Hindlimb muscle (tissue), 1 donor: ENCODE results near the gene GTF2H1. TPM values are rescaled to one million over a fixed set of nuclear protein-coding genes. Genes with fewer than 3 reads are reported as not detected.

Source experiments
- DNase-seq: peaks from one replicate; pipeline ENCODE4 v3.0.0-alpha.2; 2013
- polyA plus RNA-seq: library from polyadenylated mRNA; unstranded; fragments of 120-200 nt; gene quantifications from one replicate; pipeline ENCODE4 v1.2.1, GENCODE V29; 2013; ENCODE audit not compliant: insufficient read length

Gene GTF2H1
- 33.2 TPM for polyA plus RNA-seq

DNA sequence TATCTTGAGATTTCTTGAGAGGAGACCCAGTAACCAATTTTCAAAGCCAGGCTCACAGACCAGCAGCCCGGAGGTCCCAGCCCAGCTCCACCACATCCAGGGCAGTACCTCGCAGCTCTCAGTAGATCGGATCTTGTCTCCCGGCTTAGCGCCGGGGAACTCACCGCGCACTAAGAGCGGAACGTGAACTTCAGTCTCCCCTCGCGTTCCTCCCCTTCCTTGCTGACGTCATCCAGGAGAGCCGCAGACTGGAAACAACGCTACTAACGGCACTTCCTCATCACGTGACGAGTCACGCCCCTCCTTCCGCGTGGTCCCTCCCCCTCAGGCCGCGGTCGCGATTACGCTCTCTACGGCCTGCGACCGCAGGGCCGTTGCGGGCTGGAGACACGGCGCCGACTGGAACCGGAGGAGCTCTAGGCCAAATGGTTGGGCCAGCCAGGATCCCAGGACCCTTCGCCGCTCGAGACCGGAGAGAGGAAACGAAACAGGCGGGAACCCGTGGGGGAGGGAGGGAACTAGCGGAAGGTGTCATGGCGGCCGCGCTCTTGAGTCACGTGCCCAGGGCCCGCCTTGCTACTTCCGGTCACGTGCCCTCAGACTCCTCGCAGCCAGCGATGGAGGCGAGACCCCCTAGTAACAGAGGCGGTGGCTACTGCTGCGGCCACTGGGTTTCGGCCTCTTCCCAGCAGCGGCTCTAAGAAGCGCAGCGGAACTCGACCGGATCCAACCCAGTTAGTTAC, at the start of gene GTF2H1, which contains the start of gene HPS5:
Gene GTF2H1 (plus strand): TSS at position 599 of the 743 bp plus-strand sequence. CDS start 10,508 bp downstream, outside the sequence.
Gene HPS5 (minus strand): TSS at position 172 of the 743 bp plus-strand sequence. CDS start 4,282 bp downstream, outside the sequence.
- peak; percentile 98 for DNase-seq

DNA sequence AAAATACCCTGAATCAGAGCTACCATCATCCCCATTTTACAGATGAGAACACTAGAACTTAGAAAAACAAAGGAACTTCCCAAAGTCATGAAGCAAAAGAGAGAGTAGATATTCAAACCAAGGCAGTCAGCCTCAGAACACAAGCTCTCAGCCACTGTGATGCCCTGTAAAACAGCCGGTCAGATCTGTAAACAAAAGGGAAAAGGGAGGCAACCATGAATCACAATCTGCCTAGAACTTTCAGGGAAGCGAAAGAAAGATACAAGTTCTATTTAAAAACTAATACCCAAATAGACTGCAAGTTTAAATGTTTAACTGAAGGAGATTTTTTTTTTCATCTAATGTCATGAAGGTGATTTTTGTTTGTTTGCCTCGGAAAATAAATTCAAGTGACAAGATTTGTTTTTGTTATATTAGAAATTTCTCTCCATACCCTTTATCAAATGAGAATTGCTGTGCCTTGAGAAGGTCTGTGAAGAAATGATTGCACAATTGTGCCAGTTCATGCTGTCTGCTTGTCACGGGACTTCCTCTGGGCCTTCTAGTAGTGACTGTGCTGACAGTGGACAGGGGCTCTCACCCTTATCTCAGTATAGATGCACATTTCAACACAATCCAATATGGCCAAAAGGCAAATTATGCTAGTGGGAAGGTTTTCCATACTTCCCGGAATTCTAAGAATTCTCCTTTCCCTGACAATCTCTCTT, 44.6 kb upstream of the GTF2H1 start:
- DNase-seq = peak; percentile 6

DNA sequence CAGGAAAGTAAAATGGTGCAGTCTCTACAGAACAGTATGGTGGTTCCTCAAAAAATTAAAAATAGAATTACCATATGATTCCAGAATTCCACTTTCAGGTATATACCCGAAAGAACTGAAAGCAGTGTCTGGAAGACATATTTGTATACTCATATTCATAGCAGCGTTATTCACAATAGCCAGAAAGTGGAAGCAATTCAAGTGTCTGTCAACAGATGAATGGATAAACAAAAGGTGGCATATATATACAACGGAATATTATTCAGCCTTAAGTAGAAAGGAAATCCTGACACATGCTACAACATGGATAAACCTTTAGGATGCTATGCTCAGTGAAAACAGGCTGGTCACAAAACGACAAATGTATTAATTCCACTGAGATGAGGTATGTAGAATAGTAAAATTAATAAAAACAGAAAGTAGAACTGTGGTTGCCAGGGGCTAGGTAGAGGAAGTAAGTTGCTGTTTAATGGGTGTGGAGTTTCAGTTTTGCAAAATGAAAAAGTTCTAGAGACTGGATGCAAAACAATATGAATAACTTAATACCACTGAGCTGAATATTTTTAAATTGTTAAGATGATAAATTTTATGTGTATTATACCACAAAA, 41.8 kb upstream of the GTF2H1 start:
- DNase-seq = no peak

DNA sequence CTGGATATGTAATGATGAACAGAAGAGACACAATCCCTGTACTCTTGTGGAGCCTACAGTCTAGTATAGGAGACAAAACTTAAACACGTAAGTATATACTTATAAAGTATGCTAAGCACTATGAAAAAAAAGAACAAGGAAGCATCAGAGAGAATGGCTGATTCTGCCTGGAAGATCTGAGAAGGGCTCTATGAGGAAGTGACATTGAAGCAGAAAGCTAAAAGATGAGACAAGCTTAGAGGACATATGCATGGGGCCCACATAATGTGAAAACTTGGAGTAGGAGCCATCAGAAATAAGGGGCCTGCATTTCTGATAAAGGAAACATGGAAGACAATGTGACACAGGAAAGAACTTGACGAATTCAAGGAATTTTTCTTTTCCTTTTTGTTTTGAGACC, 39.7 kb upstream of the GTF2H1 start:
- no peak for DNase-seq

DNA sequence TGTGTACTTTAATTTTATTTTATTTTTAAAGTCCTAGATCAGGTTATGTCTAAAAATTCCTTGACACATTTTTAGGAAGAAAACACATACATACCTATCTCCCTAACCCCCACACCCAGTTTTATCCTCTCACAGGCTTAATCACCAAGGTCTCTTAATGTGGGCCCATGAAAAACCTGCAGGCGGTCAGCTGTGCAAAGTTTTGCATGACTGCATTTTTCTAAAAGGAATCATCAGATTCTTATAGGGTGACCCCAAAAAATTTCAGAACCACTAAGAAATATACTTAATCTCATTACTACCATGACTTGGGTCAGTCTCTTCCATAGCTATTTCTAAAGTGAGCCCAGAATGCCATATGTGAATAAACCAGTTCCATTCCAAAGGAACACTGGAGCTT, 36.5 kb upstream of the GTF2H1 start:
- no peak for DNase-seq

GRCh38 chr11:18288911-18289310, 33.5 kb upstream of the GTF2H1 start:
- DNase-seq = no peak

- no peak for DNase-seq
Measured at GRCh38 chr11:18294862-18295261, 27.5 kb upstream of the GTF2H1 start.

- no peak for DNase-seq
Measured at GRCh38 chr11:18295316-18295715, 27.1 kb upstream of the GTF2H1 start.

- no peak for DNase-seq
Measured at GRCh38 chr11:18299721-18300120, 22.6 kb upstream of the GTF2H1 start.

- no peak for DNase-seq
Measured at GRCh38 chr11:18304745-18305144, 17.6 kb upstream of the GTF2H1 start.

DNA sequence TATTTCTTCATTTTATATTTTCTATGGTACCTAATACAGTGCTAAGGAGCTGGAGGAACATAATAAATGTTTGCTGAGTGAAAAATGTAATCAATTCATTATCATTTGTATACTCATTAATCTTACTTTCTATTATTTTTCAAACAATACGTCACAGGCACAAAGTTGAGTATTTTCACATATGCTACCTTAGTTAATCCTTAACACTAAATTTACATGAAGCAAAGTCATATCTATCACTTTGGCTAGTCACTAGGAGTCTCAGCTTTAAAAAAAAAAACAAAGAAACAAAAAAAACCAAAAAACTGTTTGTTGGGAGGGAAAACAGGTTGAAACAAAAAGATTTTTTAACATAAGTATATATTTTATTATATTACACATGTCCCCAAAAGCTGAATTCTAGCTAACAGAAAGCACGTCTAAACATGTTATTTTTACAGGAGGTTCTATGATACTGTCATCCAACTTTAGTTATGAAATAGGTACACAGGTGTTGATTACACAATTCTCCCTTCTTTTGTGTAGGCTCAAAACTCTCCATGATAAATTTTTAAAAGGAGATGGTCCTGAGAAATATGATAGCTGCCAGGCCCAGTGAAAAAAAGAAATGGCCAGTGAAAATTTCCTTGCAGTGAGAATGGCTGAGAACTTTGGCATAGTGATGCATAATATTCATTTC, 14.8 kb upstream of the GTF2H1 start:
- DNase-seq = no peak

DNA sequence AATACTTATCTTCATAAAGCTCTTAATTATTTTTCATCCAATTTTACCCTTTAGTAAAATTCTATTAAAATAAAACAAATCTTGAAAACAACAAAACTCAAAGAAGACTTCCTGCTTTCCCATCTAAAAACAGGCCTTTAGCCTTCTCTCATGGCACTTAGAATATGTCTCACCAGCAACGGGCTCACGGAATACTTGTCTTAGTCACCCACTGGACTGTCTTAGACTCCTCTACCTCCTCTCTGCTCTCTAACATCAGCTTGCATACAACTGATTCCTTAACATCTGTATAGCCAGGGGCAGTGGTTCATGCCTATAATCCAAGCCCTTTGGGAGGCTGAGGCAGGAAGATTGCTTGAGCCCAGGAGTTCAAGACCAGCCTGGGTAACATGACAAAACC, 14.1 kb upstream of the GTF2H1 start:
- no peak for DNase-seq

GRCh38 chr11:18309691-18310090, 12.7 kb upstream of the GTF2H1 start:
- DNase-seq = no peak

GRCh38 chr11:18310800-18311340, 11.5 kb upstream of the GTF2H1 start:
- no peak for DNase-seq

DNA sequence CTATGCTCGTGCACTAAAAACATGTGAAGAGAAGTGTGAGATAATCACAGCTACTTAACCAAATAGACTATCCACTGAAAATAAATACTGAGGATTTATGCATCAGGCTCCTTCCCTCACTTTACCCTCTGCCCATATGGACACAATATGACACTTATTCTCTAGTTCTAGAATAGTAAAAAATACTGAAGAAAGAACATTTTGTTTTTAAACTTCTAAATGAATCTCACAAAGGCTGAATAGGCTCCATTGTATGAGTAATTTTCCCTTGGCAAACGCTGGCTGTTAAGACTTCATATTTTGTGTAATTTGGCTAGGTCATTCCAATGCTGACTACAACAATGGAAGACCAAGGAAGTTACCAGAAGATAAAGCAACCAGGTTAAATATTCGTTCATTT, 10.4 kb upstream of the GTF2H1 start:
- DNase-seq = no peak

DNA sequence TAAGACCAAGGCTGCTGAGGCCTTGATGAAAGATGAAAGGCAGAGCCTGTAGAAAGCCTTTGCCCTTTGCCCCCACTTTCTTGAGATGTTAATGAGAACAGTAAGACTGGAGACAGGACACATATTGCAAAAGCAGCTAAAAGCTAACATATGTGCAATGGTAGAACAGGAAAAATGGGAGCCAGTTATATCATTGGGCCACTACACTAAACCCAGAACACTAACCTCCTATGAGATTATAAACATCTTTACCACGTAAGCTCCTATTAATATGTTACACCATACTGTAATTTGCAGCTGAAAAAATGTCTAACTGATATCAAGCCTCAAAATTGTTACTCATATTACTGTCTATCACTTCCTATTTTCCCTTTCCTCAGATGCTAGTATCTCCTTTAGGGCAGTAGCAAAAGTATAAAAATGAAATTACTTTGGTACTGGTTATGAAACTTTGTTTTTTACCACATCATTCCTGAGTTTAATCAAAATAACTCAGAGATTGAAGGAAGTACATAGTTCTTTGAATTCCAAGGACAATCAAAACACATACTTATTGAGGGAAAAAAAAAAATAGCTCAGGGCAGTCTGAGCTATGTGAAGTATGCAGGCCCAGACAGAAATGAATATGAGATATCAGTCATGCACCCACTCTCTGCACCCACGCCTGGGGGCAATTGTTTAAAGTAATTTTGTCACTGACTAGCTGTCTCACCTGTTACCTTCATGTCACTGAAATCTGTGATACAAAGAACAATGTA, 9.5 kb upstream of the GTF2H1 start:
- no peak for DNase-seq

DNA sequence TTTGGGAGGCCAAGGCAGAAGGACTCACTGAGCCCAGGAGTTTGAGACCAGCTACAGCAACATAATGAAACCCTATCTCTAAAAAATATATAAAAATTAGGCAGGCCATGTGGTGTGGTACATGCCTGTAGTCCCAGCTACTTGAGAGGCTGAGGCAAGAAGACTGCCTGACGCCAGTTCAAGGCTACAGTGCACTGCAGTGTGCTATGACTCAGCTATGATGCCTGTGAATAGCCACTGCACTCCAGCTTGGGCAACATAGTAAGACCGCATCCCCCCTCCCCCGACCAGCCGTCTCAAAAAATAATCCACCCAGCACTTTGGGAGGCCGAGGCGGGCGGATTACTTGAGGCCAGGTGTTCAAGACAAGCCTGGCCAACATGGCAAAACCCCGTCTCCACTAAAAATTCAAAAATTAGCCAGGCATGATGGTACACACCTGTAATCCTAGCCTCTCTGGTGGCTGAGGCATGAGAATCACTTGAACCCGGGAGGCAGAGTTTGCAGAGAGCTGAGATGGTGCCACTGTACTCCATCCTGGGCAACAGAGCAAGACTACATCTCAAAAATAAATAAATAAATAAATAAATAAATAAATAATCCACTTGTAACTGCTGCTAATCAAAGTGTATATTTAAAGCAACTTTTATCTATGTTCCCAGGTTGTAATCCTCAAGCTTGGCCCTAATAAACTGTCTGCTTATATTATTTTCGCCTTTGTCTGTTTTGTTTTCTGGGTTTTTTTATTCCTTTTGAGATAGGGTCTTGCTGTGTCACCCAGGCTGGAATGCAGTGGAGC, 8.2 kb upstream of the GTF2H1 start:
- DNase-seq = no peak

GRCh38 chr11:18314784-18315523, 7.4 kb upstream of the GTF2H1 start:
- DNase-seq = no peak

DNA sequence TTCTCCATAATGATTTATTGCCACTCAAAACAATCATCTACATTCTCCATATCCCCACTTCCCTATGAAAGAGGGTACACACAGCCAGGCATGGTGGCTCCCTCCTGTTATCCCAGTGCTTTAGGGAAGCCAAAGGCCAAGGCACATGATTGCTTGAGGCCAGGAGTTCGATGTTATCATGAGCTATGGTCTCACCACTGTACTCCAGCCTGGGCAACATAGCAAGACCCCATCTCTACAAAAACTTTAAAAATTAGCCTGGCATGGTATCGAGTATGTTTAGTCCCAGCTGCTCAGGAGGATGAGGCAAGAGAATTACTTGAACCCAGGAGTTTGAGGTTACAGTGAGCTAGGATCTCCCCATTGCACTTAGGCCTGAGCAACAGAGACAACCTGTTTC, 6.5 kb upstream of the GTF2H1 start:
- no peak for DNase-seq

GRCh38 chr11:18317551-18317950, 4.8 kb upstream of the GTF2H1 start:
- no peak for DNase-seq
